Measurements from ENCODE around the gene MBD5.

The MBD5 gene

DNA sequence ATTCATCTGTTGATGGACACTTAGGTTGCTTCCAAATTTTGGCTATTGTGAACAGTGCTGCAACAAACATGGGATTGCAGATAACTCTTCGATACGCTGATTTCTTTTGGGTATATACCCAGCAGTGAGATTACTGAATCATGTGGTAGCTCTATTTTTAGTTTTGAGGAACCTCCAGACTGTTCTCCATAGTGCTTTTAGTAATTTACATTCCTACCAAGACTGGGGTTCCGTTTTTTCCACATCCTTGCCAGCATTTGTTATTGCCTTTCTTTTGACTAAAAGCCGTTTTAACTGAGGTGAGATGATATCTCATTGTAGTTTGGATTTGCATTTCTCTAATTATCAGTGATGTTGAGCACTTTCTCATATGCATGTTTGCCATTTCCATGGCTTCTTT is 200.3 kb downstream of the MBD5 start:
- Histone ChIP-seq H3K4me1 (peaks cover 0 to 9% (median 0%) of the 10 kb centered on the region in 4 donors), H3K9me3 (peaks cover 2 to 8% (median 8%) of the 10 kb centered on the region in 3 donors), H3K27me3 (no peaks in the 10 kb centered on the region), H3K36me3 (peaks cover 0 to 11% (median 0%) of the 10 kb centered on the region in 3 donors), H3K27ac (no peak overlapping the region), H3K4me3 (no peak overlapping the region)
- DNase-seq: no peak
- intact Hi-C loops (cut with DNase I; ENCODE audit: low total_unique reads): no loop called here
- TF ChIP-seq, protein P1, sequence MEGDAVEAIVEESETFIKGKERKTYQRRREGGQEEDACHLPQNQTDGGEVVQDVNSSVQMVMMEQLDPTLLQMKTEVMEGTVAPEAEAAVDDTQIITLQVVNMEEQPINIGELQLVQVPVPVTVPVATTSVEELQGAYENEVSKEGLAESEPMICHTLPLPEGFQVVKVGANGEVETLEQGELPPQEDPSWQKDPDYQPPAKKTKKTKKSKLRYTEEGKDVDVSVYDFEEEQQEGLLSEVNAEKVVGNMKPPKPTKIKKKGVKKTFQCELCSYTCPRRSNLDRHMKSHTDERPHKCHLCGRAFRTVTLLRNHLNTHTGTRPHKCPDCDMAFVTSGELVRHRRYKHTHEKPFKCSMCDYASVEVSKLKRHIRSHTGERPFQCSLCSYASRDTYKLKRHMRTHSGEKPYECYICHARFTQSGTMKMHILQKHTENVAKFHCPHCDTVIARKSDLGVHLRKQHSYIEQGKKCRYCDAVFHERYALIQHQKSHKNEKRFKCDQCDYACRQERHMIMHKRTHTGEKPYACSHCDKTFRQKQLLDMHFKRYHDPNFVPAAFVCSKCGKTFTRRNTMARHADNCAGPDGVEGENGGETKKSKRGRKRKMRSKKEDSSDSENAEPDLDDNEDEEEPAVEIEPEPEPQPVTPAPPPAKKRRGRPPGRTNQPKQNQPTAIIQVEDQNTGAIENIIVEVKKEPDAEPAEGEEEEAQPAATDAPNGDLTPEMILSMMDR (IDR thresholded peaks at IDR 0.05): no peak

DNA sequence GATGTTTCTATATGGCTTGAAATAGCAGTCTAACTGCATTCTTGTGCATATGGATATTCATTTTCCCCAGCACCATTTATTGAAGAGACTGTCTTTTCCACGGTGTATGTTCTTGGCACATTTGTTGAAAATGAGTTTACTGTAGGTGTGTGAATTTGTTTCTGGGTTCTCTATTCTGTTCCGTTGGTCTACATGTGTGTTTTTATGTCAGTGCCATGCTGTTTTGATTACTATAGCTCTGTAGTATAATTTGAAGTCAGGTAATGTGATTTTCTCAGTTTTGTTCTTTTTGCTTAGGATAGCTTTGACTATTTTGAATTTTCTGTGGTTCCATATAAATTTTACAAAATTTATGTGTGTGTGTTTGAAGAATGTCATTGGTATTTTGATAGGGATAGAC is 201.0 kb downstream of the MBD5 start:
- intact Hi-C loops (cut with DNase I; ENCODE audit: low total_unique reads): no loop called here
- no peak for DNase-seq

DNA sequence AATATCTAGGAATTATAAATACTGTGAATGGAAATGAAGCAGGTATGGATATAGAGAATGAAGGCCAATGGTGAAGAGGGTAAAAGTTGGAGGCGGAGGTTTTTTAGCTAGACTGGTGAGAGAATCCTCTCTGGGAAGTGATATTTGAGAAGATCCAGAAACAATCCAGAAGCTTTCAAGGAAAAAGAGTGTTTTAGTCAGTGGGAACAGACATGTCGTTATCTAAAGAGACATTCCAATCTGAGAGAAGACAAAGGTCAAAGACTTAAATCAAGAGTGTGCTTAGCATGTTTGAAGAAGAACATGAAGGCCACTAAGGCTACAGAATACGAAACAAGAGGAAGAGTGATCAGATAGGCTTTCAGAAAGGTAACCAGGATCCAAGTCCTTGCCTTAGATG is 211.0 kb downstream of the MBD5 start:
- TF ChIP-seq, protein P1 (IDR thresholded peaks at IDR 0.05): no peak
- H3K4me3 ChIP-seq: no peak overlapping the region
- peaks cover 0 to 9% (median 8%) of the 10 kb centered on the region in 3 donors for H3K36me3 ChIP-seq
- H3K9me3 ChIP-seq: peaks cover 0 to 5% (median 0%) of the 10 kb centered on the region in 3 donors
- no peaks in the 10 kb centered on the region for H3K27me3 ChIP-seq
- DNase-seq: no peak
- intact Hi-C loops (cut with DNase I; ENCODE audit: low total_unique reads): no loop called here
- H3K4me1 ChIP-seq: peaks cover 0 to 10% (median 4%) of the 10 kb centered on the region in 4 donors
- H3K27ac ChIP-seq: no peak overlapping the region

More for the DNA sequence above, 201.0 kb downstream of the MBD5 start:
- Histone ChIP-seq H3K4me1 (peaks cover 0 to 9% (median 0%) of the 10 kb centered on the region in 4 donors), H3K9me3 (peaks cover 2 to 8% (median 8%) of the 10 kb centered on the region in 3 donors), H3K27ac (no peak overlapping the region), H3K4me3 (no peak overlapping the region), H3K36me3 (peaks cover 0 to 11% (median 0%) of the 10 kb centered on the region in 3 donors), H3K27me3 (no peaks in the 10 kb centered on the region)
- TF ChIP-seq, protein P1 (IDR thresholded peaks at IDR 0.05): no peak

DNA sequence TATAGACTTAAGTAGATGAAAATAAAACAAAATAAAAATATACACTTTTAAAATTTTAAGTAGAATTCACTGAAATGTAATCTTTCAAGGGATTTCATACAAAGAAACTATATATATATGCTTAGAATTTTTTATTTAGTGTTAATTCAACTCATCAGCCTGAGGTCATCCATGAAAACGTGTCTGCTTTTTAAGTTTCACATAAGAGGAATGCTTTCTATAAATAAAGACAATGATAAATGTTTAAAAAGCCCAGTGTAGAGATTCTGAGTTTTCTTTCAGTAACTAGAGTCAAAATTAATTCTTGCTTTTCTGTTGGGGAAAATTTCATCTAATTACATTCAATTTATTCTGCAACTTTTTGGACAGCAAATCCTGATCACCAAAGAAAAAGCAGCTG is 213.3 kb downstream of the MBD5 start:
- Histone ChIP-seq H3K27ac (no peak overlapping the region), H3K36me3 (peaks cover 0 to 9% (median 8%) of the 10 kb centered on the region in 3 donors), H3K27me3 (no peaks in the 10 kb centered on the region), H3K9me3 (no peaks in the 10 kb centered on the region), H3K4me1 (peaks cover 0 to 24% (median 4%) of the 10 kb centered on the region in 4 donors), H3K4me3 (no peak overlapping the region)
- DNase-seq: no peak
- TF ChIP-seq, protein P1 (IDR thresholded peaks at IDR 0.05): no peak
- intact Hi-C loops (cut with DNase I; ENCODE audit: low total_unique reads): no loop called here

DNA sequence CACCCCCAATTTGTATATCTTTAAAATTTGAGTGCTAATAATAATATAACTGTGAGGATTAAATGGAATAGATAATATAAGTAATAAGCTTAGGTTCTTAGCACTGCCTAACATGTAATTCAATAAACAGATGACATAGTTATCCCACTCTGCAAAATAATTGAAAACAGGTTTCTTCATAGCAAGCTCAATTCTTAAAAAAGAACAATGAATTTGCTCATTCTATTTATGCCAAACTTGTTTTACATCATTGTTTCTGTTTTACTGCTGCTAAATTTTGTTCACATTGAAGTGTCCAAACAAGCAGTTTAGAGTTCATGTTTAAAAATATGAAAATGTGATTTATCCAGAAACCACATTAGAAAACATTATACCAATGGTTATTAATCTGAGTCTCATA is 217.0 kb downstream of the MBD5 start:
- no peak for DNase-seq
- TF ChIP-seq, protein P1 (IDR thresholded peaks at IDR 0.05): no peak

More for the DNA sequence above, 217.0 kb downstream of the MBD5 start:
- peaks cover 7 to 12% (median 9%) of the 10 kb centered on the region in 3 donors for H3K36me3 ChIP-seq
- H3K27ac ChIP-seq: peak overlapping the region; percentile 51 to 57
- H3K27me3 ChIP-seq: no peaks in the 10 kb centered on the region
- H3K9me3 ChIP-seq: peaks cover 0 to 8% (median 0%) of the 10 kb centered on the region in 3 donors
- peaks cover 0 to 26% (median 0%) of the 10 kb centered on the region in 4 donors for H3K4me1 ChIP-seq
- peak overlapping the region in 1 of 2 donors; percentile 2 for H3K4me3 ChIP-seq
- intact Hi-C loops (cut with DNase I; ENCODE audit: low total_unique reads): no loop called here

All from tibial artery (tissue), 4 donors.